C4-2B (cell line): Measurements from ENCODE around the gene MAT2B.

Experiments
- H3K27ac ChIP-seq: fragments of 450-650 bp; 2 replicates; pipeline ENCODE4 v1.5.1; 2017
- ZFX ChIP-seq: fragments of 450-650 bp; IDR thresholded peaks from 2 replicates; pipeline ENCODE4 v1.6.1; 2017
- TF ChIP-seq, protein P1 (sequence below): fragments of 450-650 bp; conservative IDR thresholded peaks from 2 replicates; pipeline ENCODE4 v1.5.1; 2017; ENCODE audit warnings: mild to moderate bottlenecking

The MAT2B gene

DNA sequence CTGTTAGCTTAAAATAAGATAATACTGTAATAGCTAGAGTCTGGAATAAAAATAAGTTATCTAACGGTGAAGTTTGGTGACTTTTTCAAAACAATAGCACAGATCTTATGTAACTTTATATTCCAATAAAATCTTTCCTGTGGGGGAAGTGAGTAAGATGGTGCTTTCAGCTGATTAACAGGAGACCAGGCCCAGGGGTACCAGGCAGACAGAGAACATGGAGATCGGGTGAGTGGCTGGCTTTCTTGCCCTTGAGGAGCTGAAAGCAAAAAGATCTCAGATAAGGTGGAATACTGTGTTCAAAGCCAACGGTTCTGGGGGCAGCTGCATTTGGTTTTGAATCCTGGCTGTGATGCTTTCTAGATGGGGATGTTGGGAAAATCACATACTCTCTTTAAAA, 61.3 kb downstream of the MAT2B start:
- no peak overlapping the region for H3K27ac ChIP-seq
- TF ChIP-seq ZFX = no peak
- TF ChIP-seq, protein P1, sequence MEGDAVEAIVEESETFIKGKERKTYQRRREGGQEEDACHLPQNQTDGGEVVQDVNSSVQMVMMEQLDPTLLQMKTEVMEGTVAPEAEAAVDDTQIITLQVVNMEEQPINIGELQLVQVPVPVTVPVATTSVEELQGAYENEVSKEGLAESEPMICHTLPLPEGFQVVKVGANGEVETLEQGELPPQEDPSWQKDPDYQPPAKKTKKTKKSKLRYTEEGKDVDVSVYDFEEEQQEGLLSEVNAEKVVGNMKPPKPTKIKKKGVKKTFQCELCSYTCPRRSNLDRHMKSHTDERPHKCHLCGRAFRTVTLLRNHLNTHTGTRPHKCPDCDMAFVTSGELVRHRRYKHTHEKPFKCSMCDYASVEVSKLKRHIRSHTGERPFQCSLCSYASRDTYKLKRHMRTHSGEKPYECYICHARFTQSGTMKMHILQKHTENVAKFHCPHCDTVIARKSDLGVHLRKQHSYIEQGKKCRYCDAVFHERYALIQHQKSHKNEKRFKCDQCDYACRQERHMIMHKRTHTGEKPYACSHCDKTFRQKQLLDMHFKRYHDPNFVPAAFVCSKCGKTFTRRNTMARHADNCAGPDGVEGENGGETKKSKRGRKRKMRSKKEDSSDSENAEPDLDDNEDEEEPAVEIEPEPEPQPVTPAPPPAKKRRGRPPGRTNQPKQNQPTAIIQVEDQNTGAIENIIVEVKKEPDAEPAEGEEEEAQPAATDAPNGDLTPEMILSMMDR = no peak

DNA sequence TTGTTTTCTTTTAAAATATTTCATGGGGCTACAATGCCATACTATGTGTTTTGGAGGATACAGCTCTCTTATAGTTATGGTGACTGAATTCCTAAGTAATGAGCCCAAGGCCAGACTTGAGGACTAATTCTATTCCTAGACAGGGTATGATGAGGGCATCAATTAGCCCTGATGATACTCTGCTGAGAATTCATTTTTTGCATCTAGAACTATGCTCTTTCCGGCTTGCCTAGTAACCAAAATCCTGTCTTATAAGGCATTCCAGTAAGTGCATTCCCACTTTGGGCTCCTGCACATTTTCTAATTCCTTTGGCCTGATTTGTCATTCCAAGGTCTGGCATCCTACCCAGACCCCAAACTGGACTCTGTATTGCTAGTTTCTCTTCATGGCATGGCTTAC, 62.4 kb downstream of the MAT2B start:
- no peak overlapping the region for H3K27ac ChIP-seq
- TF ChIP-seq, protein P1 = no peak
